GM18519 (cell line): ENCODE measurements around the gene PCDHGA1.
"Not testable (repeated sequence)": the region's sequence is repeated elsewhere in the genome, so short reads cannot be mapped to it uniquely, and the experiment has no call there.

Experiments
- ATAC-seq: cut with Tn5 transposase; IDR thresholded peaks from one replicate; pipeline ENCODE4 v1.9.1; 2021; ENCODE audit warnings: mild to moderate bottlenecking, moderate library complexity; ENCODE audit not compliant: unreplicated experiment, low FRiP score

Gene PCDHGA1

DNA sequence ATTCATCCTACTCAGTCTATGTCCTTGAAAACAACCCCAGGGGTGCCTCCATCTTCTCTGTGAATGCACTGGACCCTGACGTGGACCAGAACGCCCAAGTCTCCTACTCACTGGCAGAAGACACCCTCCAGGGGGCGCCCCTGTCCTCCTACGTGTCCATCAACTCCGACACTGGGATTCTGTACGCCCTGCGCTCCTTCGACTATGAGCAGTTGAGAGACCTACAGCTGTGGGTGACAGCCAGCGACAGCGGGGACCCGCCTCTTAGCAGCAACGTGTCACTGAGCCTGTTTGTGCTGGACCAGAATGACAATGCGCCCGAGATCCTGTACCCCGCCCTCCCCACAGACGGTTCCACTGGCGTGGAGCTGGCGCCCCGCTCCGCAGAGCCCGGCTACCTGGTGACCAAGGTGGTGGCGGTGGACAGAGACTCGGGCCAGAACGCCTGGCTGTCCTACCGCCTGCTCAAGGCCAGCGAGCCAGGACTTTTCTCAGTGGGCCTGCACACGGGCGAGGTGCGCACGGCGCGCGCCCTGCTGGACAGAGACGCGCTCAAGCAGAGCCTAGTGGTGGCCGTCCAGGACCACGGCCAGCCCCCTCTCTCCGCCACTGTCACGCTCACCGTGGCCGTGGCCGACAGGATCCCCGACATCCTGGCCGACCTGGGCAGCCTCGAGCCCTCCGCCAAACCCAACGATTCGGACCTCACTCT is 45.3 kb downstream of the PCDHGA1 start:
- not testable (repeated sequence) for ATAC-seq

DNA sequence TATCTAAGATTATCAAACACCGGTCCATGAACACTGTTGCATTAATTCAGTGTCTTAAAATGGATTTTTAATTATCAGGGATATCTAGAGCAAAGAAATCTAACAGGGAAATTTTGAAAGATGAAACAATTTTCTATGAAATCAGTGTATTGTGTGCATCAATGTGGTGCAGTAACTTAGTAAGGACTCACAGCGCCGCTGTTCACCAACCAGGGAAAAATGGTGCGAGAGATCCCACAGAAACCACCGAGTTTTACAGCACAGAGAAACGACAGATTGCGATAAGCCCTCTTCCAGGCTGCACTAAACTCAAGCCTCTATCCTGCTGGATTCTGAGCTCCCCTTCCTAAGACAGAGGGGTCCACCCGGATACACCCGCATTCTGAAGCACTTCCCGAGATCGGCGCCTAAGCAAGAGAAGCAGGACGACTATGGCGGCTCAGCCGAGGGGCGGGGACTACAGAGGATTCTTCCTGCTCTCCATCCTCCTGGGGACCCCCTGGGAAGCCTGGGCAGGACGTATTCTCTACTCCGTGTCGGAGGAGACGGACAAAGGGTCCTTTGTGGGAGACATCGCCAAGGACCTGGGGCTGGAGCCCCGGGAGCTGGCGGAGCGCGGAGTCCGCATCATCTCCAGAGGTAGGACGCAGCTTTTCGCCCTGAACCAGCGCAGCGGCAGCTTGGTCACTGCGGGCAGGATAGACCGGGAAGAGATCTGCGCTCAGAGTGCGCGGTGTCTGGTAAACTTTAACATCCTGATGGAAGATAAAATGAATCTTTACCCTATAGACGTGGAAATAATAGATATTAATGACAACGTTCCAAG is 52.4 kb downstream of the PCDHGA1 start, which contains the start of gene PCDHGA7:
Gene PCDHGA7, plus strand, starts transcription at position 274 of the 826 bp plus-strand sequence. Its CDS starts 158 bp downstream, at position 432.
- no peak for ATAC-seq

DNA sequence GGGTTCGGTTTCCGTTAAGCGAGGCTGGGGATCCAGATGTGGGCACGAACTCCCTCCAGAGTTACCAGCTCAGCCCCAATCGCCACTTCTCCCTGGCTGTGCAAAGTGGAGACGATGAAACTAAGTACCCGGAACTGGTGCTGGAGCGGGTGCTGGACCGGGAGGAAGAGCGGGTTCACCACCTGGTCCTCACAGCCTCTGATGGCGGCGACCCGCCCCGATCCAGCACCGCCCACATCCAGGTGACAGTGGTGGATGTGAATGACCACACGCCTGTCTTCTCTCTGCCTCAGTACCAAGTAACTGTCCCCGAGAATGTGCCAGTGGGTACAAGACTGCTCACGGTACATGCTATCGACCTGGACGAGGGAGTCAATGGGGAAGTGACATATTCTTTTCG is 53.0 kb downstream of the PCDHGA1 start:
- ATAC-seq, result no peak

DNA sequence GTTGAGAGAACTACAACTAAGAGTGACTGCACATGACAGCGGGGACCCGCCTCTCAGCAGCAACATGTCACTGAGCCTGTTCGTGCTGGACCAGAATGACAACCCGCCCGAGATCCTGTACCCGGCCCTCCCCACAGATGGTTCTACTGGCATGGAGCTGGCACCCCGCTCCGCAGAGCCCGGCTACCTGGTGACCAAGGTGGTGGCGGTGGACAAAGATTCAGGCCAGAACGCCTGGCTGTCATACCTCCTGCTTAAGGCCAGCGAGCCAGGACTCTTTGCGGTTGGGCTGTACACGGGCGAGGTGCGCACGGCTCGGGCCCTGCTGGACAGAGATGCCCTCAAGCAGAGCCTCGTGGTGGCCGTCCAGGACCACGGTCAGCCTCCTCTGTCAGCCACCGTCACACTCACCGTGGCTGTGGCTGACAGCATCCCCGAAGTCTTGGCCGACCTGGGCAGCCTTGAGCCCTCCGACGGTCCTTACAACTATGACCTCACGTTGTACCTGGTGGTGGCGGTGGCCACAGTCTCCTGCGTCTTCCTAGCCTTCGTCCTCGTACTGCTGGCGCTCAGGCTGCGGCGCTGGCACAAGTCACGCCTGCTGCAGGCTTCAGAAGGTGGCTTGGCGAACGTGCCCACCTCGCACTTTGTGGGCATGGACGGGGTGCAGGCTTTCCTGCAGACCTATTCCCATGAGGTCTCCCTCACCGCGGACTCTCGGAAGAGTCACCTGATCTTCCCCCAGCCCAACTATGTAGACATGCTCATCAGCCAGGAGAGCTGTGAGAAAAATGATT is 54.4 kb downstream of the PCDHGA1 start:
- no peak for ATAC-seq

DNA sequence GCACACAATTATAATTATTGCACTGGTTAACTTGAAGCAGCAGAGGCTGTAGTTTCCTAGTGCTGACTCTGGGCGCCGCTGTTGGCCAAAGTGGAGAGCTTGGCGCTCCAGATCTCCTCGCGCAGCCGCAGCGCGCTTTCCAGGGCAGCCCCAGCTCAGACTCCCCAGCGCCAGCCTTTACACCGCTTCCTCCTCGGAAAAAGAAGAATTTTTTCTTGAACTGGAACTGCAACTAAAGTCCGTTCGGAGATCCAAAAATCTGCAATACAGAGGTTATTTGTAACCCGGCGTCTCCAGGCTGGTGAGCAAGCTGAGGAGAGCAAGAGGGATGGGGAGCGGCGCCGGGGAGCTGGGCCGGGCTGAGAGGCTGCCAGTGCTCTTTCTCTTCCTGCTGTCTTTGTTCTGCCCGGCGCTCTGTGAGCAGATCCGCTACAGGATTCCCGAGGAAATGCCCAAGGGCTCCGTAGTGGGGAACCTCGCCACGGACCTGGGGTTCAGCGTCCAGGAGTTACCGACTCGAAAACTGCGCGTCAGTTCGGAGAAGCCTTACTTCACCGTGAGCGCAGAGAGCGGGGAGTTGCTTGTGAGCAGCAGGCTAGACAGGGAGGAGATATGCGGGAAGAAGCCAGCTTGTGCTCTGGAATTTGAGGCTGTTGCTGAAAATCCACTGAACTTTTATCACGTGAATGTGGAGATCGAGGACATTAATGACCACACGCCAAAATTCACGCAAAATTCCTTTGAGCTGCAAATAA is 57.4 kb downstream of the PCDHGA1 start, which contains the start of gene PCDHGB4:
Gene PCDHGB4, plus strand, starts transcription at position 142 of the 755 bp plus-strand sequence. Its CDS starts 187 bp downstream, at position 329.
- ATAC-seq, result not testable (repeated sequence)

DNA sequence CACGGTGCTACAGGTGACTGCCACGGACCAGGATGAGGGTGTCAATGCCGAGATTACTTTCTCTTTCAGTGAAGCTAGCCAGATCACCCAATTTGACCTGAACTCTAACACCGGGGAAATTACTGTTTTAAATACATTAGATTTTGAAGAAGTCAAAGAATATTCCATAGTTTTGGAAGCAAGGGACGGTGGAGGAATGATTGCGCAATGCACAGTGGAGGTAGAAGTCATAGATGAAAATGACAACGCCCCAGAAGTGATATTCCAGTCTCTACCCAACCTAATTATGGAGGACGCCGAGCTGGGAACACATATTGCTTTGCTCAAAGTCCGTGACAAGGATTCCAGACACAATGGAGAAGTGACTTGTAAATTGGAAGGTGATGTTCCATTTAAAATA is 58.3 kb downstream of the PCDHGA1 start:
- no peak for ATAC-seq

DNA sequence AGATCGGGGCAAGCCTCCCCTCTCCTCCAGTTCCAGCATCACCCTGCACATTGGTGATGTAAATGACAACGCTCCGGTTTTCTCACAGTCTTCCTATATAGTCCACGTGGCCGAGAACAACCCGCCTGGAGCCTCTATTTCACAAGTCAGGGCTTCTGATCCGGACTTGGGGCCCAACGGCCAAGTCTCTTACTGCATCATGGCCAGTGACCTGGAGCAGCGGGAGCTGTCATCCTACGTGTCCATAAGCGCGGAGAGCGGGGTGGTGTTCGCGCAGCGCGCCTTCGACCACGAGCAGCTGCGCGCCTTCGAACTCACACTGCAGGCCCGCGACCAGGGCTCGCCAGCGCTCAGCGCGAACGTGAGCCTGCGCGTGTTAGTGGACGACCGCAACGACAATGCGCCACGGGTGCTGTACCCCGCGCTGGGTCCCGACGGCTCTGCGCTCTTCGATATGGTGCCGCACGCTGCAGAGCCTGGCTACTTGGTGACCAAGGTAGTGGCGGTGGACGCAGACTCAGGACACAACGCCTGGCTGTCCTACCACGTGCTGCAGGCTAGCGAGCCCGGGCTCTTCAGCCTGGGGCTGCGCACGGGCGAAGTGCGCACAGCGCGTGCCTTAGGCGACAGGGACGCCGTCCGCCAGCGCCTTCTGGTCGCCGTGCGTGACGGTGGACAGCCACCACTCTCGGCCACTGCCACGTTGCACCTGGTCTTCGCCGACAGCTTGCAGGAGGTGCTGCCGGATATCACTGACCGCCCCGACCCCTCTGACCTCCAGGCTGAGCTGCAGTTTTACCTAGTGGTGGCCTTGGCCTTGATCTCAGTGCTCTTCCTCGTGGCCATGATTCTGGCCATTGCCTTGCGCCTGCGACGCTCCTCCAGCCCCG is 59.1 kb downstream of the PCDHGA1 start:
- no peak for ATAC-seq

DNA sequence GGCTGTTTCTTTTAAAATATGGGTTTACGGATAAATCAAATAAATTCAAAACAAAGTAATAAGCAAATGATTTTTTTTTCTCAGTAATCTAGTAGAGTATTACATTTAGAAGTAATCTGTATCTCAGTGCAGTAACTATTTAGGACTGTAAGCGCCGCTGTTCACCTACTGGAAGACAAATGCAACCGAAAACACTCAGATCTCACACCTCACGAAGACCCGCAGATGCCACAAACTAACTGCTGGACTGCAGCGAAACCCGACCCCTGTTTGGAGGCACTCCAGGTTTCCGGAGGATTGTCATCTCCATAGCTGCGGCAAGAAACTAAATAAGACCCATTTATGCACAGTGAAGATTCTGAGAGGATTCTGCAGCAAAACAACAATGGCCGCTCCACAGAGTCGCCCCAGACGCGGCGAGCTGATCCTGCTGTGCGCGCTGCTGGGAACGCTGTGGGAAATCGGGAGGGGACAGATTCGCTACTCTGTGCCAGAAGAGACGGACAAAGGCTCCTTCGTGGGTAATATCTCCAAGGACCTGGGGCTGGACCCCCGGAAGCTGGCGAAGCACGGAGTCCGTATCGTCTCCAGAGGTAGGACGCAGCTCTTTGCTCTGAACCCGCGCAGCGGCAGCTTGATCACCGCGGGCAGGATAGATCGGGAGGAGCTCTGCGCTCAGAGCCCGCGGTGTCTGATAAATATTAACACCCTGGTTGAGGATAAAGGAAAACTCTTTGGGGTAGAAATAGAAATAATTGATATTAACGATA is 62.3 kb downstream of the PCDHGA1 start, which contains the start of gene PCDHGA8:
Gene PCDHGA8, plus strand, starts transcription at position 205 of the 770 bp plus-strand sequence. Its CDS starts 181 bp downstream, at position 386.
- ATAC-seq, result no peak

DNA sequence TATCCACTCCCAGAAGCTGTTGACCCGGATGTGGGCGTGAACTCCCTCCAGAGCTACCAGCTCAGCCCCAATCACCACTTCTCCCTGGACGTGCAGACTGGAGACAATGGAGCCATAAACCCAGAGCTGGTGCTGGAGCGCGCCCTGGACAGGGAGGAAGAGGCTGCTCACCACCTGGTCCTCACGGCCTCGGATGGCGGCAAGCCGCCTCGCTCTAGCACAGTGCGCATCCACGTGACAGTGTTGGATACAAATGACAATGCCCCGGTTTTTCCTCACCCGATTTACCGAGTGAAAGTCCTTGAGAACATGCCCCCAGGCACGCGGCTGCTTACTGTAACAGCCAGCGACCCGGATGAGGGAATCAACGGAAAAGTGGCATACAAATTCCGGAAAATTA is 63.0 kb downstream of the PCDHGA1 start:
- ATAC-seq, result no peak

DNA sequence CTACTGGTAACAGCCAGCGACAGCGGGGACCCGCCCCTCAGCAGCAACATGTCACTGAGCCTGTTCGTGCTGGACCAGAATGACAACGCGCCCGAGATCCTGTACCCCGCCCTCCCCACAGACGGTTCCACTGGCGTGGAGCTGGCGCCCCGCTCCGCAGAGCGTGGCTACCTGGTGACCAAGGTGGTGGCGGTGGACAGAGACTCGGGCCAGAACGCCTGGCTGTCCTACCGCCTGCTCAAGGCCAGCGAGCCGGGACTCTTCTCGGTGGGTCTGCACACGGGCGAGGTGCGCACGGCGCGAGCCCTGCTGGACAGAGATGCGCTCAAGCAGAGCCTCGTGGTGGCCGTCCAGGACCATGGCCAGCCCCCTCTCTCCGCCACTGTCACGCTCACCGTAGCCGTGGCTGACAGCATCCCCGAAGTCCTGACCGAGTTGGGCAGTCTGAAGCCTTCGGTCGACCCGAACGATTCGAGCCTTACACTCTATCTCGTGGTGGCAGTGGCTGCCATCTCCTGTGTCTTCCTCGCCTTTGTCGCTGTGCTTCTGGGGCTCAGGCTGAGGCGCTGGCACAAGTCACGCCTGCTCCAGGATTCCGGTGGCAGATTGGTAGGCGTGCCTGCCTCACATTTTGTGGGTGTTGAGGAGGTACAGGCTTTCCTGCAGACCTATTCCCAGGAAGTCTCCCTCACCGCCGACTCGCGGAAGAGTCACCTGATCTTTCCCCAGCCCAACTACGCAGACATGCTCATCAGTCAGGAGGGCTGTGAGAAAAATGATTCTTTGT is 64.3 kb downstream of the PCDHGA1 start:
- ATAC-seq, result not testable (repeated sequence)

DNA sequence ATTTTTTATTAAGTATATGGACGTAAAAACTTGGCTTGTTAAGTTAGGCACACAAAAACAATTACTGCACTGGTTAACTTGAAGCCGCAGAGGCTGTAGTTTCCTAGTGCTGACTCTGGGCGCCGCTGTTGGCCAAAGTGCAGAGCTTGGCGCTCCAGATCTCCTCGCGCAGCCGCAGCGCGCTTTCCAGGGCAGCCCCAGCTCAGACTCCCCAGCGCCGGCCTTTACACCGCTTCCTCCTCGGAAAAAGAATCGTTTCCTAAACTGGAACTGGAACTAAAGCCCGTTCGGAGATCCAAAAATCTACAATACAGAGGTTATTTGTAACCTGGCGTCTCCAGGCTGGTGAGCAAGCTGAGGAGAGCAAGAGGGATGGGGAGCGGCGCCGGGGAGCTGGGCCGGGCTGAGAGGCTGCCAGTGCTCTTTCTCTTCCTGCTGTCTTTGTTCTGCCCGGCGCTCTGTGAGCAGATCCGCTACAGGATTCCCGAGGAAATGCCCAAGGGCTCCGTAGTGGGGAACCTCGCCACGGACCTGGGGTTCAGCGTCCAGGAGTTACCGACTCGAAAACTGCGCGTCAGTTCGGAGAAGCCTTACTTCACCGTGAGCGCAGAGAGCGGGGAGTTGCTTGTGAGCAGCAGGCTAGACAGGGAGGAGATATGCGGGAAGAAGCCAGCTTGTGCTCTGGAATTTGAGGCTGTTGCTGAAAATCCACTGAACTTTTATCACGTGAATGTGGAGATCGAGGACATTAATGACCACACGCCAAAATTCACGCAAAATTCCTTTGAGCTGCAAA is 67.6 kb downstream of the PCDHGA1 start, which contains the start of gene PCDHGB5:
Gene PCDHGB5, plus strand, starts transcription at position 192 of the 796 bp plus-strand sequence. Its CDS starts 181 bp downstream, at position 373.
- peak; percentile 92 for ATAC-seq

DNA sequence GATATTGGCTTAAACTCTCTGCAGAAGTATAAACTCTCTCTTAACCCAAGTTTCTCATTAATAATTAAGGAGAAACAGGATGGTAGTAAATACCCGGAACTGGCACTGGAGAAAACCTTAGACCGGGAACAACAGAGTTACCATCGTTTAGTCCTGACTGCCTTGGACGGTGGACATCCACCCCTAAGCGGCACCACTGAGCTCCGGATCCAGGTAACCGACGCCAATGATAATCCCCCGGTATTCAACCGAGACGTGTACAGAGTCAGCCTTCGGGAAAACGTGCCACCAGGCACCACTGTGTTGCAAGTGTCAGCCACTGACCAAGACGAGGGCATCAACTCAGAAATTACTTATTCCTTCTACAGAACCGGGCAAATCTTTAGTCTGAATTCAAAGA is 68.3 kb downstream of the PCDHGA1 start:
- ATAC-seq, result no peak

DNA sequence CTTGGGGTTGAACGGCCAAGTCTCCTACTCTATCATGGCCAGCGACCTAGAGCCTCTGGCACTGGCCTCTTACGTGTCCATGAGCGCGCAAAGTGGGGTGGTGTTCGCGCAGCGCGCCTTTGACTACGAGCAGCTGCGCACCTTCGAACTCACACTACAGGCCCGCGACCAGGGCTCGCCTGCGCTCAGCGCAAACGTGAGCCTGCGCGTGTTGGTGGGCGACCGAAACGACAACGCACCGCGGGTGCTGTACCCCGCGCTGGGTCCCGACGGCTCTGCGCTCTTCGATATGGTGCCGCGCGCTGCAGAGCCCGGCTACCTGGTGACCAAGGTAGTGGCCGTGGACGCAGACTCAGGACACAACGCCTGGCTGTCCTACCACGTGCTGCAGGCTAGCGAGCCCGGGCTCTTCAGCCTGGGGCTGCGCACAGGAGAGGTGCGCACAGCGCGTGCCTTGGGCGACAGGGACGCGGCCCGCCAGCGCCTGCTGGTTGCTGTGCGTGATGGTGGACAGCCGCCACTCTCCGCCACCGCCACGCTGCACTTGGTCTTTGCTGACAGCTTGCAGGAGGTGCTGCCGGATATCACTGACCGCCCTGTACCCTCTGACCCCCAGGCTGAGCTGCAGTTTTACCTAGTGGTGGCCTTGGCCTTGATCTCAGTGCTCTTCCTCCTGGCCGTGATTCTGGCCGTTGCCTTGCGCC is 69.4 kb downstream of the PCDHGA1 start:
- no peak for ATAC-seq

DNA sequence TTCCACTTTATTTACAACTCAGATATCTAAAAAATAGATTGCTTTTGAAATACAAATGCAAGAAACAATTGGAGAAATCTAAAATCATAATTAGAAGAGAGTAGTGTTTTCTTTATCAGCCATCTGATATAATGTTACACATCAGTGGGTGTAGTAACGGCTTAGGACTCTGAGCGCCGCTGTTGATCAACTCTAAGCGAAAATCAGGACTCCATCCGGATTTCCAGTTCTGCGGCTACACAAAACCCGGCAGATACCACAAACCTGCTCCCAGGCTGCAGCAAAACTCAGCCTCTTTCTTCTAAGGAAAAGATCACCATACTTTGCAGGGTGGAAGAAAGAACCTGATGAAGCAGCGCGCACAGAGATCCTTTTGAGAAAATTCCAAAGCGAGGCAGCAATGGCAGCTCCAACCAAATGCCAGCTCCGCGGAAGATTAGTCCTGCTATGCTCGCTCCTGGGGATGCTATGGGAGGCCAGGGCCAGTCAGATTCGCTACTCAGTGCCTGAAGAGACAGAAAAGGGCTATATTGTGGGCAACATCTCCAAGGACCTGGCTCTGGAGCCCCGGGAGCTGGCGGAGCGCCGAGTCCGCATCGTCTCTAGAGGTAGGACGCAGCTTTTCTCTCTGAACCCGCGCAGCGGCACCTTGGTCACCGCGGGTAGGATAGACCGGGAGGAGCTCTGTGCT is 72.4 kb downstream of the PCDHGA1 start, which contains the start of gene PCDHGA9:
Gene PCDHGA9, plus strand, starts transcription at position 226 of the 691 bp plus-strand sequence. Its CDS starts 175 bp downstream, at position 401.
- no peak for ATAC-seq

DNA sequence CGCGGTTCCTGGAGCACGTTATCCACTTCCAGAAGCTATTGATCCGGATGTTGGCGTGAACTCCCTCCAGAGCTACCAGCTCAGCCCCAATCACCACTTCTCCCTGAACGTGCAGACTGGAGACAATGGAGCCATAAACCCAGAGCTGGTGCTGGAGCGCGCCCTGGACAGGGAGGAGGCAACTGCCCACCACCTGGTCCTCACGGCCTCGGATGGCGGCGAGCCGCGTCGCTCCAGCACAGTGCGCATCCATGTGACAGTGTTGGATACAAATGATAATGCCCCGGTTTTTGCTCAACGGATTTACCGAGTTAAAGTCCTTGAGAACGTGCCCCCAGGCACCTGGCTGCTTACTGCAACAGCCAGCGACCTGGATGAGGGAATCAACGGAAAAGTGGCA is 73.1 kb downstream of the PCDHGA1 start:
- no peak for ATAC-seq
